DOHH2 (cell line): ENCODE measurements around the gene FILIP1.

Source experiments
- EZH2phosphoT487 ChIP-seq: fragments of 200-600 bp; sonication (generic); IDR thresholded peaks from 2 replicates; pipeline ENCODE4 v1.6.1; 2017; ENCODE audit warnings: borderline replicate concordance, mild to moderate bottlenecking, antibody characterized with exemption, low read length, moderate library complexity, mixed read lengths
- TF ChIP-seq, protein P1 (sequence below): fragments of 200-600 bp; sonication (generic); IDR thresholded peaks from one replicate; pipeline ENCODE4 v1.5.1; 2014; ENCODE audit warnings: antibody characterized with exemption, mild to moderate bottlenecking, low read depth, low read length; ENCODE audit not compliant: poor library complexity, severe bottlenecking

DNA sequence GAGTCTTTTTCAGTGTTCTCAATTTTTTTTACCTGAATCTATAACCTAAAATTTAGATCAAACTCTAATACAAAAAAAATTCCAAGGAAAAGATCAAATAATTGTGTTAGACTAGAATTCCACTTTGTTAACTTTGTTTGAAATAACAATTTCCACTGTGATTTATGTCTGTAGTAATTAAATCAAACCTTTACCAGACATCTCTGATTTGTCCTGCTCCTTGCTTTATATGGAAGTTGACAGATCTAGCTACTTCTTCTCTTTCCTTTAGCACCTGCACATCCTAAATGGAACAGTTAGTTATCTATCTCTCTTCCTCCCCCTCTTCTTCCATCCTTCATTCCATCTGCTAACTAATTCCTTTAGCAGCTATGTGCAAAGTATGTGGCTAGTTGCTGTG lies 109.5 kb downstream of the FILIP1 start:
- TF ChIP-seq, protein P1, sequence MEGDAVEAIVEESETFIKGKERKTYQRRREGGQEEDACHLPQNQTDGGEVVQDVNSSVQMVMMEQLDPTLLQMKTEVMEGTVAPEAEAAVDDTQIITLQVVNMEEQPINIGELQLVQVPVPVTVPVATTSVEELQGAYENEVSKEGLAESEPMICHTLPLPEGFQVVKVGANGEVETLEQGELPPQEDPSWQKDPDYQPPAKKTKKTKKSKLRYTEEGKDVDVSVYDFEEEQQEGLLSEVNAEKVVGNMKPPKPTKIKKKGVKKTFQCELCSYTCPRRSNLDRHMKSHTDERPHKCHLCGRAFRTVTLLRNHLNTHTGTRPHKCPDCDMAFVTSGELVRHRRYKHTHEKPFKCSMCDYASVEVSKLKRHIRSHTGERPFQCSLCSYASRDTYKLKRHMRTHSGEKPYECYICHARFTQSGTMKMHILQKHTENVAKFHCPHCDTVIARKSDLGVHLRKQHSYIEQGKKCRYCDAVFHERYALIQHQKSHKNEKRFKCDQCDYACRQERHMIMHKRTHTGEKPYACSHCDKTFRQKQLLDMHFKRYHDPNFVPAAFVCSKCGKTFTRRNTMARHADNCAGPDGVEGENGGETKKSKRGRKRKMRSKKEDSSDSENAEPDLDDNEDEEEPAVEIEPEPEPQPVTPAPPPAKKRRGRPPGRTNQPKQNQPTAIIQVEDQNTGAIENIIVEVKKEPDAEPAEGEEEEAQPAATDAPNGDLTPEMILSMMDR, result no peak
- TF ChIP-seq EZH2phosphoT487, result no peak
